Stomach (tissue), 4 donors: ENCODE results near the gene SSR4.

ENCODE experiments used
- CTCF ChIP-seq, 7 experiments: fragments of 450-650 bp in 4 of 7; fragments of 200-600 bp in 3 of 7; sonication (generic) in 3 of 7; IDR thresholded peaks; one replicate each; pipeline ENCODE4 v1.5.1; 2016 to 2019; ENCODE audit warnings: antibody characterized with exemption in 7 of 7, control low read depth in 2 of 7, mild to moderate bottlenecking in 1 of 7
- EP300 ChIP-seq: sonication (generic); formaldehyde crosslinking; IDR thresholded peaks from one replicate; pipeline ENCODE4 v1.6.1; 2017; ENCODE audit warnings: antibody characterized with exemption
- POLR2A ChIP-seq, 4 donors: fragments of 450-650 bp; IDR thresholded peaks; one replicate each; pipeline ENCODE4 v1.6.1; 2016; ENCODE audit warnings: antibody characterized with exemption in 4 of 4, control low read depth in 2 of 4, mild to moderate bottlenecking in 1 of 4, moderate library complexity in 1 of 4
- POLR2AphosphoS5 ChIP-seq, 3 donors: sonication (generic); formaldehyde crosslinking; IDR thresholded peaks; one replicate each; pipeline ENCODE4 v1.6.1; 2016; ENCODE audit warnings: antibody characterized with exemption in 3 of 3

DNA sequence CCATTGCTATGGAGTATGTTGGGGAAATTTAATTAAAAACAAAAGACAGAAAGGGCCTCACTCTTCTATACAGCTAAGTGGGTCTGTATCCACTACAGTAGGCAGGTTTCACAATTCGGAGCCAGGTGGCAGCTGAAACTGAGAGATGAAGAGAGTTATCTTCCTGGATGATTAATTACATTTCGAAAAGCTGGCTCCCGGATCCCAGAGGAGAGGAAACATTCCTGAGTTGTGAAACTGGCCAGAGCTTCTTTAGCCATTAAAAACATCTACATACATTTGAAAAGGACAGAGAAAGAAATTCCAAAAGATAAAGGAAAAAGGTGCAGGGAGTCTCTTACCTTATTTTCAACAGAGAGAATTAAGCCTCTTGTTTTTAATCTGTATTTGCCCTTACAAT is 51.4 kb downstream of the SSR4 start:
- TF ChIP-seq POLR2AphosphoS5 (IDR thresholded peaks at IDR 0.05) (no peak), CTCF (IDR thresholded peaks at IDR 0.05) (no peak), POLR2A (IDR thresholded peaks at IDR 0.05) (no peak), EP300 (no peak)
